H7 (cell line): Measurements from ENCODE around the gene PABPC5. TPM values are rescaled to one million over a fixed set of nuclear protein-coding genes. Genes with fewer than 3 reads are reported as not detected.
A peak's percentile ranks its signal among the peaks of the same experiment; 100 is the strongest.

Source experiments
- DNase-seq: peaks from one replicate; pipeline ENCODE4 v3.0.0; 2012
- H3K27me3 ChIP-seq: 2 replicates; pipeline ENCODE4 v1.6.0; 2011; ENCODE audit warnings: mild to moderate bottlenecking, low read length; ENCODE audit not compliant: control insufficient read depth, insufficient read depth
- H3K36me3 ChIP-seq: replicated peaks from 2 replicates; pipeline ENCODE4 v1.5.1; 2011; ENCODE audit warnings: low read length; ENCODE audit not compliant: control insufficient read depth, insufficient read depth
- H3K4me3 ChIP-seq: 2 replicates; pipeline ENCODE4 v1.5.1; 2011; ENCODE audit warnings: low read depth, mild to moderate bottlenecking, control low read depth, low read length, moderate library complexity; ENCODE audit not compliant: insufficient read depth
- total RNA-seq: library from RNA; depleted of rRNA; stranded (reverse); fragments of >200 nt; shearing (Covaris generic); gene quantifications from 2 replicates; pipeline ENCODE4 v1.2.3, GENCODE V29; 2014; rRNA removed

PABPC5 gene
- 4.3 and 6.2 TPM in 2 replicates for total RNA-seq

DNA sequence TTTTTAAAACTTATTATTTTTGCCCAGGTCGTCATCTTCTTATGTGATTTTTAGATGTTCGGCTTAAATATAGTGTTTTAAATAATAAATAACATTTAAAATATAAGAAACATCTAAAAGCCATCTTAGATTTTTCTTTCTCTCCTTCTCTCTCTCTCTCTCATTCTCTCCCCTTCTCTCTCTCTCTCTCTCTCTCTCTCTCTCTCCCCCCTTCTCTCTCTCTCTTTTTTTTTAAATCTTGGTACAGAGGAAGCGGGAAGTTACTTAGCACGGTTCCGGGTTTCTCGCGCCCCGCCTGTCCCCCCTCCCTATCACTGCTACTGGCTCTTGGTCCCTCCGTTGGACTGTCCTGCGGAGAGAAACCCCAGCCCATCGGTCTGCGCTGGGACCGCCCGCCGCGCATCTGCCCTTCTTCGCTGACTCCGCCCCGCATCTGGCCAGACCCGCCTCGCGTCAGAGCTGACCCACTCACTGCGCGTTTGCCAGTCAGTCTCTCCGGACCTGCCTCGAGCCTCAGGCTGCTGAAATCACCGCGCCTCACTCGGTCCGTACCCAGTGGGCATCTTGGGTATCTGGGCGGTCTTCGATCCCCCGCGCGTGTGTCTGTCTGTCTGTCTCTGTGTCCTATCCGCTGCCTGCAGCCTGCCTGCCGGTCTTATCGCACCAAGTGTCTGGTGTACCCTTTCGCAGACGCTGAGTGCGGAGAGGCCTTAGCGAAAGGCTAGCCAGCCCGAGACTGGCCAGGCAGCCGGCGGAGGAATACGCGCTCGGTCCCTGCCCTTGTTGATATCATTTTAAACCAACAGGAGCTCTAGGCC lies at the start of gene PABPC5:
TSS of gene PABPC5 (plus strand) at position 489 of the 818 bp plus-strand sequence. CDS start 739 bp downstream, outside the sequence.
- H3K36me3 ChIP-seq = no peaks in the 10 kb centered on the region
- peak; percentile 79 for DNase-seq
- peaks cover 2% of the 10 kb centered on the region; the same call in 1 of the 2 replicates for H3K27me3 ChIP-seq
- peak within 1 kb of the TSS; percentile 84 for H3K4me3 ChIP-seq

DNA sequence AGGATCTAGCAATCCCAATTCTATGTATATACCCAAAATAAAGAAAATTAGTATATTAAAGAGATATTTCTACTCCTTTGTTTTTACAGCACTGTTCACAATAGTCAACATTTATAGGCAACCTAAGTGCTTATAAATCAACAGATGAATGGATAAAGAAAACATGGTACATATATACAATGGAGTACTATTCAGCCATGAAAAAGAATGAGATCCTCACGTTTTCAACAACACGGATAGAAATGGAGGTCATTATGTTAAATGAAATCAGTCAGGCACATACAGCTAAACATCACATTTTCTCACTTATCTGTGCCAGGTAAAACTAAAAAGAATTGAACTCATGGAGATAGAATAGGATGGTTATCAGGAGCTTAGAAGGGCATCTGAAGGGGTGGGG lies 45.6 kb upstream of the PABPC5 start:
- DNase-seq = no peak
- no peak overlapping the region for H3K4me3 ChIP-seq
- H3K36me3 ChIP-seq = no peaks in the 10 kb centered on the region
- H3K27me3 ChIP-seq = no peaks in the 10 kb centered on the region

DNA sequence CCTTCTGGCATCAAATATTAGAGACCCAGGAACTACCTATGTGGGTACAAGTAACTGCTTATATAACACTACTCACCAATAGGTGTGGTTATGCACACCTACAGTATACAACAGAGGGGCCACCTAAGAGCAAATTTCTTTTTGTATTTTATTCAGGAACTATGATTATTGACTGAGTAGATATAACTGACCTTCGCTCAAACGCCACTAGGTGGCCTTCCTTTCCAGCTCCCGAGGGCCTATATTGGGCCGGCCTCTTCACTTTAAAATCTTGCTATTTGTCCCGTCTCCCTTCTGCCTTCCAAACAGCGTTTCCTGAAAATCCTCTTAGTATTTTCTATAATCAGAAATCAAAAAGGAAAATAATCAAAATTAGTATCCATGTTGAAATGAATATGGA lies 19.9 kb upstream of the PABPC5 start:
- H3K27me3 ChIP-seq = no peaks in the 10 kb centered on the region
- H3K36me3 ChIP-seq = no peaks in the 10 kb centered on the region
- no peak overlapping the region for H3K4me3 ChIP-seq
- peak; percentile 32 for DNase-seq

DNA sequence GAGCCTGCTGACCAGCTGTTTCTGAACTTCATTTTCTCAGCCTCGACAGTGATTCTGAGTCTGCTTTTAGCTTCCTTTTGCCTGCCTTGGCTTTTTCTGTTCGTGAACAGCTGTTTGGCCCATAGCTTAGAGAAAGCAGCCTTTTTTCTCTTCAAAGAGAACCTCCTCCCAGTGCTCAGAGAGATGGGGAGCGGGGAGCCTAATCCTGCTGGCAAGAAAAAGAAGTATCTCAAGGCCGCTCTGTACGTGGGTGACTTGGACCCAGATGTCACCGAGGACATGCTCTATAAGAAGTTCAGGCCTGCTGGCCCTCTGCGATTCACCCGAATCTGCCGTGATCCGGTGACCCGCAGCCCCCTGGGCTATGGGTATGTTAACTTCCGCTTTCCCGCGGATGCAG lies 756 bp downstream of the PABPC5 start:
- H3K36me3 ChIP-seq = no peaks in the 10 kb centered on the region
- peak; percentile 5 for DNase-seq
- peaks cover 2% of the 10 kb centered on the region; the same call in 1 of the 2 replicates for H3K27me3 ChIP-seq
- peak overlapping the region; percentile 84 for H3K4me3 ChIP-seq
